Measurements from ENCODE around the gene MAX.

MAX gene

GRCh38 chr14:65137648-65138307 is 35.5 kb upstream of the MAX start:
- Histone ChIP-seq H3K9me3 (ENCODE audit: control insufficient read depth, low read length) (no peaks in the 10 kb centered on the region), H3K79me1 (replicated peaks; ENCODE audit: low read length, poor library complexity, severe bottlenecking) (no peaks in the 10 kb centered on the region), H4K8ac (ENCODE audit: low read length) (no peak overlapping the region), H3K4me2 (ENCODE audit: low read length, poor library complexity, severe bottlenecking) (no peak overlapping the region), H3K9ac (ENCODE audit: low read length) (peak overlapping the region; percentile 64), H3K18ac (ENCODE audit: low read depth in 1 of 2, low read length in 2 of 2) (no peak overlapping the region), H2BK5ac (ENCODE audit: low read depth, low read length, poor library complexity, severe bottlenecking) (no peak overlapping the region), H2AK5ac (ENCODE audit: low read length, severe bottlenecking) (no peak overlapping the region), H2BK15ac (ENCODE audit: low read depth, poor library complexity, severe bottlenecking) (no peak overlapping the region), H2BK12ac (ENCODE audit: low read length in 2 of 2) (no peak overlapping the region), H3K23ac (ENCODE audit: low read length in 2 of 2) (no peak overlapping the region), H3K36me3 (ENCODE audit: control insufficient read depth in 1 of 2, insufficient read depth in 2 of 2, low read depth in 1 of 2, low read length in 2 of 2) (no peaks in the 10 kb centered on the region), H4K91ac (ENCODE audit: low read length) (no peak overlapping the region), H2AFZ (ENCODE audit: low read depth, low read length) (no peak overlapping the region), H2BK120ac (ENCODE audit: low read depth, low read length) (no peak overlapping the region), H3K27ac (ENCODE audit: low read length, poor library complexity, severe bottlenecking) (no peak overlapping the region), H3K27me3 (ENCODE audit: control insufficient read depth in 1 of 2, insufficient read depth in 1 of 2, low read length in 2 of 2) (no peaks in the 10 kb centered on the region), H3K4me1 (ENCODE audit: control insufficient read depth, insufficient read depth, low read depth, low read length) (peaks cover 6% of the 10 kb centered on the region), H3K4ac (ENCODE audit: low read depth in 1 of 2, low read length in 2 of 2) (no peak overlapping the region), H3K14ac (ENCODE audit: low read length in 2 of 2) (no peak overlapping the region), H3K4me3 (ENCODE audit: insufficient read depth in 1 of 2, low read depth in 1 of 2, low read length in 2 of 2) (no peak overlapping the region)
- WGBS = 92% methylated on average over 9 of the region's 9 CpGs
- no peak for DNase-seq

- Histone ChIP-seq H3K14ac (ENCODE audit: low read length in 2 of 2) (no peak overlapping the region), H3K4me3 (ENCODE audit: insufficient read depth in 1 of 2, low read depth in 1 of 2, low read length in 2 of 2) (no peak overlapping the region), H4K91ac (ENCODE audit: low read length) (no peak overlapping the region), H2AK5ac (ENCODE audit: low read length, severe bottlenecking) (no peak overlapping the region), H3K9me3 (ENCODE audit: control insufficient read depth, low read length) (no peaks in the 10 kb centered on the region), H2BK120ac (ENCODE audit: low read depth, low read length) (no peak overlapping the region), H3K4ac (ENCODE audit: low read depth in 1 of 2, low read length in 2 of 2) (no peak overlapping the region), H3K36me3 (ENCODE audit: control insufficient read depth in 1 of 2, insufficient read depth in 2 of 2, low read depth in 1 of 2, low read length in 2 of 2) (no peaks in the 10 kb centered on the region), H2BK12ac (ENCODE audit: low read length in 2 of 2) (no peak overlapping the region), H2BK5ac (ENCODE audit: low read depth, low read length, poor library complexity, severe bottlenecking) (no peak overlapping the region), H4K8ac (ENCODE audit: low read length) (no peak overlapping the region), H3K4me2 (ENCODE audit: low read length, poor library complexity, severe bottlenecking) (no peak overlapping the region), H3K27me3 (ENCODE audit: control insufficient read depth in 1 of 2, insufficient read depth in 1 of 2, low read length in 2 of 2) (no peaks in the 10 kb centered on the region), H3K27ac (ENCODE audit: low read length, poor library complexity, severe bottlenecking) (no peak overlapping the region), H2AFZ (ENCODE audit: low read depth, low read length) (no peak overlapping the region), H3K18ac (ENCODE audit: low read depth in 1 of 2, low read length in 2 of 2) (no peak overlapping the region), H3K23ac (ENCODE audit: low read length in 2 of 2) (no peak overlapping the region), H3K79me1 (replicated peaks; ENCODE audit: low read length, poor library complexity, severe bottlenecking) (no peaks in the 10 kb centered on the region), H3K4me1 (ENCODE audit: control insufficient read depth, insufficient read depth, low read depth, low read length) (peaks cover 8% of the 10 kb centered on the region), H3K9ac (ENCODE audit: low read length) (no peak overlapping the region), H2BK15ac (ENCODE audit: low read depth, poor library complexity, severe bottlenecking) (no peak overlapping the region)
- WGBS = 92% methylated on average over 11 of the region's 12 CpGs
- DNase-seq = no peak
Observed at GRCh38 chr14:65134651-65135579, 32.6 kb upstream of the MAX start.

DNA sequence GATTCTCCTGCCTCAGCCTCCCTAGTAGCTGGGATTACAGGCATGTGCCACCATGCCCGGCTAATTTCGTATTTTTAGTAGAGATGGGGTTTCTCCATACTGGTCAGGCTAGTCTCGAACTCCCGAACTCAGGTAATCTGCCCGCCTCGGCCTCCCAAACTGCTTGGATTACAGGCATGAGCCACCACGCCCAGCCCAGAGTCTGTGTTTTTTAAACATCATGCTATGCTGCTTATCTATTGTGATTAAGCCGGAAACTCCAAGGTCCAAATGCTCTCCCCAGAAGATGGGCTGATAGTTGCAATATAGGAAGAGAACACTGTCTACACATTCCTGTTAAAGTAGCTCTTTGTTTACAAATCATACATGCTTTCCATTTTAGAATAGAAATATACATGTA is 30.5 kb upstream of the MAX start:
- no peak overlapping the region for H3K23ac ChIP-seq (ENCODE audit: low read length in 2 of 2)
- H4K8ac ChIP-seq (ENCODE audit: low read length) = no peak overlapping the region
- H2AK5ac ChIP-seq (ENCODE audit: low read length, severe bottlenecking) = no peak overlapping the region
- no peaks in the 10 kb centered on the region for H3K9me3 ChIP-seq (ENCODE audit: control insufficient read depth, low read length)
- H3K18ac ChIP-seq (ENCODE audit: low read depth in 1 of 2, low read length in 2 of 2) = no peak overlapping the region
- no peak overlapping the region for H3K4me3 ChIP-seq (ENCODE audit: insufficient read depth in 1 of 2, low read depth in 1 of 2, low read length in 2 of 2)
- H2BK120ac ChIP-seq (ENCODE audit: low read depth, low read length) = no peak overlapping the region
- H3K4me1 ChIP-seq (ENCODE audit: control insufficient read depth, insufficient read depth, low read depth, low read length) = peaks cover 8% of the 10 kb centered on the region
- no peak overlapping the region for H2BK5ac ChIP-seq (ENCODE audit: low read depth, low read length, poor library complexity, severe bottlenecking)
- H3K79me1 ChIP-seq (replicated peaks; ENCODE audit: low read length, poor library complexity, severe bottlenecking) = no peaks in the 10 kb centered on the region
- H3K4me2 ChIP-seq (ENCODE audit: low read length, poor library complexity, severe bottlenecking) = no peak overlapping the region
- H3K14ac ChIP-seq (ENCODE audit: low read length in 2 of 2) = no peak overlapping the region
- no peak overlapping the region for H4K91ac ChIP-seq (ENCODE audit: low read length)
- no peak overlapping the region for H3K27ac ChIP-seq (ENCODE audit: low read length, poor library complexity, severe bottlenecking)
- no peak overlapping the region for H2AFZ ChIP-seq (ENCODE audit: low read depth, low read length)
- H3K27me3 ChIP-seq (ENCODE audit: control insufficient read depth in 1 of 2, insufficient read depth in 1 of 2, low read length in 2 of 2) = no peaks in the 10 kb centered on the region
- DNase-seq = no peak
- H3K9ac ChIP-seq (ENCODE audit: low read length) = no peak overlapping the region
- H3K36me3 ChIP-seq (ENCODE audit: control insufficient read depth in 1 of 2, insufficient read depth in 2 of 2, low read depth in 1 of 2, low read length in 2 of 2) = no peaks in the 10 kb centered on the region
- no peak overlapping the region for H2BK12ac ChIP-seq (ENCODE audit: low read length in 2 of 2)
- H3K4ac ChIP-seq (ENCODE audit: low read depth in 1 of 2, low read length in 2 of 2) = no peak overlapping the region
- WGBS = 93% methylated on average over 8 of the region's 8 CpGs
- no peak overlapping the region for H2BK15ac ChIP-seq (ENCODE audit: low read depth, poor library complexity, severe bottlenecking)

- no peak overlapping the region for H3K18ac ChIP-seq (ENCODE audit: low read depth in 1 of 2, low read length in 2 of 2)
- WGBS = 90% methylated on average over 6 of the region's 7 CpGs
Observed at GRCh38 chr14:65131301-65131701, 29.0 kb upstream of the MAX start.

More at GRCh38 chr14:65131301-65131701, 29.0 kb upstream of the MAX start:
- no peak overlapping the region for H2BK5ac ChIP-seq (ENCODE audit: low read depth, low read length, poor library complexity, severe bottlenecking)
- DNase-seq = peak; percentile 38
- H2BK12ac ChIP-seq (ENCODE audit: low read length in 2 of 2) = no peak overlapping the region
- H2AFZ ChIP-seq (ENCODE audit: low read depth, low read length) = no peak overlapping the region
- H2BK120ac ChIP-seq (ENCODE audit: low read depth, low read length) = no peak overlapping the region
- no peak overlapping the region for H2AK5ac ChIP-seq (ENCODE audit: low read length, severe bottlenecking)
- H2BK15ac ChIP-seq (ENCODE audit: low read depth, poor library complexity, severe bottlenecking) = no peak overlapping the region
- H3K14ac ChIP-seq (ENCODE audit: low read length in 2 of 2) = no peak overlapping the region
- H3K27me3 ChIP-seq (ENCODE audit: control insufficient read depth in 1 of 2, insufficient read depth in 1 of 2, low read length in 2 of 2) = no peaks in the 10 kb centered on the region
- no peak overlapping the region for H3K9ac ChIP-seq (ENCODE audit: low read length)
- H3K79me1 ChIP-seq (replicated peaks; ENCODE audit: low read length, poor library complexity, severe bottlenecking) = no peaks in the 10 kb centered on the region
- no peaks in the 10 kb centered on the region for H3K9me3 ChIP-seq (ENCODE audit: control insufficient read depth, low read length)
- H3K4ac ChIP-seq (ENCODE audit: low read depth in 1 of 2, low read length in 2 of 2) = no peak overlapping the region
- no peak overlapping the region for H3K4me3 ChIP-seq (ENCODE audit: insufficient read depth in 1 of 2, low read depth in 1 of 2, low read length in 2 of 2)
- H3K23ac ChIP-seq (ENCODE audit: low read length in 2 of 2) = no peak overlapping the region
- H3K36me3 ChIP-seq (ENCODE audit: control insufficient read depth in 1 of 2, insufficient read depth in 2 of 2, low read depth in 1 of 2, low read length in 2 of 2) = no peaks in the 10 kb centered on the region
- peak overlapping the region; percentile 30 for H3K27ac ChIP-seq (ENCODE audit: low read length, poor library complexity, severe bottlenecking)
- no peak overlapping the region for H3K4me2 ChIP-seq (ENCODE audit: low read length, poor library complexity, severe bottlenecking)
- H4K8ac ChIP-seq (ENCODE audit: low read length) = no peak overlapping the region
- H4K91ac ChIP-seq (ENCODE audit: low read length) = no peak overlapping the region
- peaks cover 8% of the 10 kb centered on the region for H3K4me1 ChIP-seq (ENCODE audit: control insufficient read depth, insufficient read depth, low read depth, low read length)
